B cell (primary cell): Measurements from ENCODE around the gene KCNK7. TPM values are rescaled to one million over a fixed set of nuclear protein-coding genes. Genes with fewer than 3 reads are reported as not detected.

ENCODE experiments used
- ATAC-seq: fragments of 200-7000 bp; cut with Tn5 transposase; one replicate; pipeline ENCODE4 v1.10.0; 2021; ENCODE audit warnings: low read depth, mild to moderate bottlenecking, moderate number of reproducible peaks, moderate library complexity
- CTCF ChIA-PET: fragments of 350-600 bp; sonication (Branson Sonifier 250); formaldehyde crosslinking; loops from one replicate; lab custom pipeline; 2021; ENCODE audit warnings: antibody characterized with exemption, inconsistent platforms; lab: Charles Lee
- POLR2A ChIA-PET: fragments of 350-600 bp; sonication (Branson Sonifier 250); formaldehyde crosslinking; loops from one replicate; lab custom pipeline; 2021; ENCODE audit warnings: antibody characterized with exemption; lab: Charles Lee
- DNase-seq: peaks from one replicate; pipeline ENCODE4 v3.0.0; 2013
- H2AFZ ChIP-seq: 2 replicates; pipeline ENCODE4 v1.6.1; 2012; ENCODE audit warnings: mild to moderate bottlenecking, low read depth, low read length; ENCODE audit not compliant: insufficient read depth, poor library complexity, severe bottlenecking
- H3K27ac ChIP-seq, 2 donors: 1 replicate in 1 of 2; 2 replicates in 1 of 2; pipeline ENCODE4 v1.5.1; 2012 to 2013; ENCODE audit warnings: low read length in 2 of 2, mild to moderate bottlenecking in 2 of 2, moderate library complexity in 1 of 2
- H3K27me3 ChIP-seq, 4 experiments: fragments of 200-600 bp in 1 of 4; sonication (generic) in 1 of 4; replicated peaks in 1 of 4; 1 replicate in 2 of 4; 2 replicates in 2 of 4; pipeline versions ENCODE4 v1.6.1 to v1.7.0; 2013 to 2016; ENCODE audit warnings: low read length in 3 of 4, mild to moderate bottlenecking in 2 of 4, mixed read lengths in 1 of 4, moderate library complexity in 1 of 4; ENCODE audit not compliant: insufficient read depth in 4 of 4, control insufficient read depth in 3 of 4; ENCODE audit errors: control extremely low read depth in 1 of 4
- H3K36me3 ChIP-seq, 2 experiments: replicated peaks in 1 of 2; 1 replicate in 1 of 2; 2 replicates in 1 of 2; pipeline versions ENCODE4 v1.6.1 to v1.7.1; 2013; ENCODE audit warnings: low read length in 1 of 2; ENCODE audit not compliant: insufficient read depth in 2 of 2, control insufficient read depth in 1 of 2; ENCODE audit errors: control extremely low read depth in 1 of 2, extremely low read depth in 1 of 2
- H3K4me1 ChIP-seq, 2 donors: fragments of 200-600 bp in 1 of 2; sonication (generic) in 1 of 2; 1 replicate in 1 of 2; 2 replicates in 1 of 2; pipeline versions ENCODE4 v1.5.1 to v1.6.1; 2013 to 2017; ENCODE audit warnings: low read length in 2 of 2; ENCODE audit not compliant: control insufficient read depth in 2 of 2, insufficient read depth in 2 of 2
- H3K4me2 ChIP-seq: replicated peaks from 2 replicates; pipeline ENCODE3; 2012; ENCODE audit warnings: mild to moderate bottlenecking, low read depth, low read length; ENCODE audit not compliant: poor library complexity, severe bottlenecking
- H3K4me3 ChIP-seq, 5 experiments: fragments of 200-600 bp in 1 of 5; sonication (generic) in 1 of 5; 1 replicate in 3 of 5; 2 replicates in 2 of 5; pipeline versions ENCODE4 v1.5.1 to v1.7.0; 2011 to 2016; ENCODE audit warnings: low read length in 4 of 5, mild to moderate bottlenecking in 4 of 5, low read depth in 2 of 5, control low read depth in 1 of 5, moderate library complexity in 1 of 5; ENCODE audit not compliant: insufficient read depth in 1 of 5; ENCODE audit errors: control extremely low read depth in 1 of 5, extremely low read depth in 1 of 5
- H3K79me2 ChIP-seq: fragments of 200-600 bp; sonication (generic); one replicate; pipeline ENCODE4 v1.6.0; 2016; ENCODE audit warnings: low read length; ENCODE audit not compliant: control insufficient read depth, insufficient read depth
- H3K9ac ChIP-seq: fragments of 200-600 bp; sonication (generic); 2 replicates; pipeline ENCODE4 v1.6.1; 2017; ENCODE audit warnings: mild to moderate bottlenecking, low read length, moderate library complexity
- H3K9me3 ChIP-seq, 3 donors: one replicate each; pipeline versions ENCODE4 v1.6.1 to v1.7.1; 2013; ENCODE audit warnings: low read length in 2 of 3; ENCODE audit not compliant: control insufficient read depth in 2 of 3, insufficient read depth in 1 of 3; ENCODE audit errors: control extremely low read depth in 1 of 3
- H4K20me1 ChIP-seq: 2 replicates; pipeline ENCODE4 v1.6.0; 2012; ENCODE audit warnings: mild to moderate bottlenecking, low read length; ENCODE audit not compliant: insufficient read depth, control insufficient read depth, poor library complexity, severe bottlenecking
- H3K27ac Mint-ChIP-seq: one replicate; pipeline ENCODE4 v1.8.0; 2021; ENCODE audit warnings: mixed read lengths
- H3K27me3 Mint-ChIP-seq: one replicate; pipeline ENCODE4 v1.8.0; 2021; ENCODE audit warnings: mixed read lengths
- H3K4me1 Mint-ChIP-seq: one replicate; pipeline ENCODE4 v1.8.0; 2021; ENCODE audit warnings: mixed read lengths
- H3K4me3 Mint-ChIP-seq: one replicate; pipeline ENCODE4 v1.8.0; 2021; ENCODE audit warnings: mixed read lengths
- H3K9me3 Mint-ChIP-seq: one replicate; pipeline ENCODE4 v1.8.0; 2022; ENCODE audit warnings: mixed read lengths; ENCODE audit not compliant: insufficient read depth
- CTCF ChIP-seq: fragments of 200-600 bp; IDR thresholded peaks from one replicate; pipeline ENCODE4 v1.8.0; 2022; ENCODE audit warnings: antibody characterized with exemption, mild to moderate bottlenecking
- EZH2 ChIP-seq: IDR thresholded peaks from 2 replicates; pipeline ENCODE4 v1.6.1; 2012; ENCODE audit warnings: borderline replicate concordance, low read depth, mild to moderate bottlenecking, moderate library complexity, low read length; ENCODE audit not compliant: insufficient read depth, poor library complexity, severe bottlenecking
- WGBS: methylation state at CpG from one replicate; pipeline ENCODE4 v1.1.5; 2013; ENCODE audit warnings: missing lambda C conversion rate; ENCODE audit not compliant: insufficient coverage; 5-methylcytosine and 5-hydroxymethylcytosine counted together
- intact Hi-C: fragments of 100-400 bp; cut with micrococcal nuclease; formaldehyde crosslinking; loops from one replicate; pipeline ENCODE4 v1.10.0; 2022
- polyA plus RNA-seq: library from polyadenylated mRNA; depleted of rRNA; stranded (reverse); fragments of >200 nt; gene quantifications from 2 replicates; pipeline ENCODE4 v1.2.3, GENCODE V29; 2012
- total RNA-seq, 2 donors: library from RNA; stranded (reverse); fragments of 120-200 nt in 1 of 2; gene quantifications; 1 replicate in 1 of 2; 2 replicates in 1 of 2; pipeline versions ENCODE4 v1.2.3 to v1.2.4, GENCODE V29; 2013 to 2022

KCNK7 gene
- total and polyA plus RNA-seq, 2 donors (not counting 1 experiment from before 2014, with no cell fraction given), result 2.2 to 3.5 TPM

- Histone ChIP-seq H3K27me3 (no peaks in the 10 kb centered on the region), H4K20me1 (peaks cover 68% of the 10 kb centered on the region), H3K4me3 (peak overlapping the region; percentile 64 to 97 (median 93)), H3K36me3 (peaks cover 0 to 52% of the 10 kb centered on the region in 2 experiments), H3K9me3 (no peaks in the 10 kb centered on the region), H3K27ac (peak overlapping the region; percentile 100), H3K4me2 (peak overlapping the region; percentile 96), H3K4me1 (peaks cover 43 to 63% of the 10 kb centered on the region in 2 donors), H3K79me2 (peaks cover 67% of the 10 kb centered on the region), H3K9ac (peak overlapping the region; percentile 91), H2AFZ (no peak overlapping the region)
- TF ChIP-seq CTCF, result no peak
- no peak for TF ChIP-seq EZH2
- POLR2A ChIA-PET, result interaction anchor here (0.6 to 5.0 kb wide), 4 partner anchors 10 to 860 kb away, joined by 3 to 116 read pairs (median 11); no protein-coding TSS in a partner anchor
- H3K27ac Mint-ChIP-seq, result peak overlapping the region; percentile 98
- CTCF ChIA-PET, result interaction anchor here (6.2 to 7.4 kb wide), 2 partner anchors 11 to 15 kb away, joined by 50 to 86 read pairs; no protein-coding TSS in a partner anchor
- H3K9me3 Mint-ChIP-seq, result no peaks in the 10 kb centered on the region
- no peak for DNase-seq
- intact Hi-C loops, result no loop called here
- H3K4me1 Mint-ChIP-seq, result peaks cover 53% of the 10 kb centered on the region
- H3K27me3 Mint-ChIP-seq, result no peaks in the 10 kb centered on the region
- no peak for ATAC-seq
- H3K4me3 Mint-ChIP-seq, result peak overlapping the region; percentile 99
- whole genome bisulfite sequencing, result 68% methylated on average over 46 of the region's 49 CpGs
Measured at GRCh38 chr11:65642014-65642671, 46.5 kb upstream of the KCNK7 start.
